AG09309 (cell line): ENCODE results near the gene LIM2.
"Not testable (repeated sequence)": the region's sequence is repeated elsewhere in the genome, so short reads cannot be mapped to it uniquely, and the experiment has no call there.

ENCODE experiments used
- DNase-seq: peaks from one replicate; pipeline ENCODE4 v3.0.0-alpha.2; 2010; ENCODE audit warnings: low read depth
- H3K4me3 ChIP-seq: 2 replicates; pipeline ENCODE4 v1.5.1; 2011; ENCODE audit warnings: mild to moderate bottlenecking, low read depth, low read length, moderate library complexity; ENCODE audit not compliant: control insufficient read depth
- CTCF ChIP-seq: IDR thresholded peaks from 2 replicates; pipeline ENCODE4 v1.5.1; 2011; ENCODE audit warnings: mild to moderate bottlenecking, low read depth, low read length, inconsistent platforms; ENCODE audit not compliant: insufficient read depth, control insufficient read depth; ENCODE audit errors: missing control alignments

Gene LIM2

GRCh38 chr19:51410950-51411748 lies 23.4 kb upstream of the LIM2 start:
- no peak for TF ChIP-seq CTCF

GRCh38 chr19:51407511-51408131 lies 19.8 kb upstream of the LIM2 start:
- no peak overlapping the region for H3K4me3 ChIP-seq
- TF ChIP-seq CTCF: peak; percentile 29
- no peak for DNase-seq

More at GRCh38 chr19:51410950-51411748, 23.4 kb upstream of the LIM2 start:
- no peak for DNase-seq
- no peak overlapping the region for H3K4me3 ChIP-seq

- TF ChIP-seq CTCF: no peak
- no peak for DNase-seq
- no peak overlapping the region for H3K4me3 ChIP-seq
Observed at GRCh38 chr19:51402117-51402516, 14.3 kb upstream of the LIM2 start.

GRCh38 chr19:51399936-51400335 lies 12.2 kb upstream of the LIM2 start:
- not testable (repeated sequence) for H3K4me3 ChIP-seq, DNase-seq

- H3K4me3 ChIP-seq: no peak overlapping the region
- DNase-seq: no peak
- TF ChIP-seq CTCF: no peak
Observed at GRCh38 chr19:51399231-51399630, 11.5 kb upstream of the LIM2 start.

- peak; percentile 54 for TF ChIP-seq CTCF
- no peak for DNase-seq
- no peak overlapping the region for H3K4me3 ChIP-seq
Observed at GRCh38 chr19:51398096-51398704, 10.4 kb upstream of the LIM2 start.

GRCh38 chr19:51397453-51397852 lies 9.7 kb upstream of the LIM2 start:
- not testable (repeated sequence) for DNase-seq, H3K4me3 ChIP-seq

- H3K4me3 ChIP-seq: no peak overlapping the region
- no peak for TF ChIP-seq CTCF
- no peak for DNase-seq
Observed at GRCh38 chr19:51396175-51396574, 8.4 kb upstream of the LIM2 start.
